ENCODE data around the gene GAL3ST2.
"Not testable (repeated sequence)": the region's sequence is repeated elsewhere in the genome, so short reads cannot be mapped to it uniquely, and the experiment has no call there.

The GAL3ST2 gene

GRCh38 chr2:241768850-241769249 is 7.8 kb upstream of the GAL3ST2 start:
- no peak for DNase-seq (ENCODE audit: low read depth in 2 of 2)

GRCh38 chr2:241769819-241770184 is 6.8 kb upstream of the GAL3ST2 start:
- DNase-seq (ENCODE audit: low read depth in 2 of 2) = no peak

GRCh38 chr2:241770185-241770935 is 6.3 kb upstream of the GAL3ST2 start:
- no peak for DNase-seq (ENCODE audit: low read depth in 2 of 2)

GRCh38 chr2:241770936-241771285 is 5.7 kb upstream of the GAL3ST2 start:
- DNase-seq (ENCODE audit: low read depth in 2 of 2) = no peak

GRCh38 chr2:241771286-241772062 is 5.1 kb upstream of the GAL3ST2 start:
- DNase-seq (ENCODE audit: low read depth in 2 of 2) = no peak

GRCh38 chr2:241772063-241772499 is 4.5 kb upstream of the GAL3ST2 start:
- DNase-seq (ENCODE audit: low read depth in 2 of 2) = no peak

- no peak for DNase-seq (ENCODE audit: low read depth in 2 of 2)
Measured at GRCh38 chr2:241773511-241774418, 2.9 kb upstream of the GAL3ST2 start.

- no peak for DNase-seq (ENCODE audit: low read depth in 2 of 2)
Measured at GRCh38 chr2:241774419-241775222, 2.0 kb upstream of the GAL3ST2 start.

- DNase-seq (ENCODE audit: low read depth in 2 of 2) = no peak
Measured at GRCh38 chr2:241775223-241776177, 1.1 kb upstream of the GAL3ST2 start.

GRCh38 chr2:241777170-241777685 is 606 bp downstream of the GAL3ST2 start:
- no peak for DNase-seq (ENCODE audit: low read depth in 2 of 2)

- DNase-seq (ENCODE audit: low read depth in 2 of 2) = no peak
Measured at GRCh38 chr2:241777686-241778627, 1.3 kb downstream of the GAL3ST2 start.

GRCh38 chr2:241780939-241781569 is 4.4 kb downstream of the GAL3ST2 start:
- DNase-seq (ENCODE audit: low read depth in 2 of 2) = no peak

- not testable (repeated sequence) for DNase-seq (ENCODE audit: low read depth in 2 of 2)
Measured at GRCh38 chr2:241782053-241782452, 5.4 kb downstream of the GAL3ST2 start.

GRCh38 chr2:241788135-241788534 is 11.5 kb downstream of the GAL3ST2 start:
- DNase-seq (ENCODE audit: low read depth in 2 of 2) = no peak

- no peak for DNase-seq (ENCODE audit: low read depth in 2 of 2)
Measured at GRCh38 chr2:241788572-241788971, 11.9 kb downstream of the GAL3ST2 start.

- not testable (repeated sequence) for DNase-seq (ENCODE audit: low read depth in 2 of 2)
Measured at GRCh38 chr2:241791385-241791784, 14.8 kb downstream of the GAL3ST2 start.

GRCh38 chr2:241793385-241793784 is 16.8 kb downstream of the GAL3ST2 start:
- DNase-seq (ENCODE audit: low read depth in 2 of 2) = no peak

GRCh38 chr2:241794250-241794823 is 17.7 kb downstream of the GAL3ST2 start:
- DNase-seq (ENCODE audit: low read depth in 2 of 2) = no peak

All from stimulated activated CD4-positive, alpha-beta T cell treated with anti-CD3 and anti-CD28 coated beads, Interleukin-1b, Interleukin-23, amount 100 ng/mL, for 1 hour (primary cell).